GM23248 (cell line): ENCODE data around the gene GALNT18. TPM values are rescaled to one million over a fixed set of nuclear protein-coding genes. Genes with fewer than 3 reads are reported as not detected.

Source experiments
- DNase-seq: peaks from one replicate; pipeline ENCODE4 v3.0.0-alpha.2; 2015
- H2AFZ ChIP-seq: fragments of 200-600 bp; sonication (generic); 2 replicates; pipeline ENCODE4 v1.6.1; 2016; ENCODE audit warnings: antibody characterized with exemption
- H3F3A ChIP-seq: fragments of 200-600 bp; sonication (generic); 2 replicates; pipeline ENCODE4 v1.6.1; 2016; ENCODE audit warnings: mild to moderate bottlenecking, antibody characterized with exemption, mixed run types; ENCODE audit not compliant: insufficient read depth
- H3K27ac ChIP-seq: fragments of 200-600 bp; sonication (generic); 2 replicates; pipeline ENCODE4 v1.5.1; 2016; ENCODE audit warnings: mild to moderate bottlenecking
- H3K27me3 ChIP-seq: fragments of 200-600 bp; sonication (generic); replicated peaks from 2 replicates; pipeline ENCODE4 v1.6.1; 2016; ENCODE audit warnings: mild to moderate bottlenecking; ENCODE audit not compliant: insufficient read depth
- H3K36me3 ChIP-seq: fragments of 200-600 bp; sonication (generic); 2 replicates; pipeline ENCODE4 v1.6.1; 2016; ENCODE audit warnings: low read depth, mild to moderate bottlenecking
- H3K4me1 ChIP-seq: fragments of 200-600 bp; sonication (generic); 2 replicates; pipeline ENCODE4 v1.6.1; 2016; ENCODE audit warnings: mild to moderate bottlenecking; ENCODE audit not compliant: insufficient read depth
- H3K4me2 ChIP-seq: fragments of 200-600 bp; sonication (generic); one replicate; pipeline ENCODE4 v1.6.1; 2016; ENCODE audit warnings: mild to moderate bottlenecking; ENCODE audit not compliant: unreplicated experiment
- H3K4me3 ChIP-seq: fragments of 200-600 bp; sonication (generic); 2 replicates; pipeline ENCODE4 v1.5.1; 2016; ENCODE audit warnings: mild to moderate bottlenecking
- H3K79me2 ChIP-seq: fragments of 200-600 bp; sonication (generic); 2 replicates; pipeline ENCODE4 v1.6.1; 2016; ENCODE audit warnings: mild to moderate bottlenecking; ENCODE audit not compliant: insufficient read depth
- H3K9ac ChIP-seq: fragments of 200-600 bp; sonication (generic); 2 replicates; pipeline ENCODE4 v1.6.1; 2016; ENCODE audit warnings: mild to moderate bottlenecking
- H3K9me2 ChIP-seq: fragments of 200-600 bp; sonication (generic); 2 replicates; pipeline ENCODE4 v1.6.1; 2016; ENCODE audit warnings: mixed run types, mild to moderate bottlenecking, moderate library complexity; ENCODE audit not compliant: insufficient read depth
- H3K9me3 ChIP-seq: fragments of 200-600 bp; sonication (generic); one replicate; pipeline ENCODE4 v1.6.1; 2017; ENCODE audit warnings: low read depth
- H4K20me1 ChIP-seq: fragments of 200-600 bp; sonication (generic); 2 replicates; pipeline ENCODE4 v1.6.0; 2016; ENCODE audit not compliant: insufficient read depth
- EZH2 ChIP-seq: fragments of 200-600 bp; sonication (generic); IDR thresholded peaks from 2 replicates; pipeline ENCODE4 v1.6.1; 2018; ENCODE audit warnings: antibody characterized with exemption, mild to moderate bottlenecking; ENCODE audit not compliant: insufficient read depth, poor library complexity, severe bottlenecking
- EZH2phosphoT487 ChIP-seq: fragments of 200-600 bp; sonication (generic); IDR thresholded peaks from 2 replicates; pipeline ENCODE4 v1.6.1; 2018; ENCODE audit warnings: antibody characterized with exemption, moderate library complexity, mild to moderate bottlenecking, low read depth; ENCODE audit not compliant: insufficient read depth
- WGBS, 2 experiments: methylation state at CpG; one replicate each; pipeline ENCODE4 v1.1.6; 2015 to 2017; ENCODE audit warnings: low lambda C conversion rate in 2 of 2, low coverage in 1 of 2; ENCODE audit errors: missing lambda C conversion rate in 2 of 2; 5-methylcytosine and 5-hydroxymethylcytosine counted together
- in situ Hi-C: fragments of 300-500 bp; cut with MboI; formaldehyde crosslinking; loops from 2 replicates; pipeline ENCODE4 v1.15.0; 2020
- polyA plus RNA-seq: library from polyadenylated mRNA; unstranded; fragments of >200 nt; fragmentation: Nextera tagmentation; extraction: Ambion mirVana; gene quantifications from 2 replicates; pipeline ENCODE4 v1.2.1, GENCODE V29; 2016
- total RNA-seq: library from RNA; depleted of rRNA; stranded (reverse); fragments of >200 nt; shearing (Covaris generic); gene quantifications from 2 replicates; pipeline ENCODE4 v1.2.3, GENCODE V29; 2014

Gene GALNT18
- total and polyA plus RNA-seq, 2 experiments from 2014 or later: 4.1 to 5.6 TPM

GRCh38 chr11:11270236-11270775, 351.5 kb downstream of the GALNT18 start:
- H4K20me1 ChIP-seq: no peaks in the 10 kb centered on the region
- no peaks in the 10 kb centered on the region for H3K27me3 ChIP-seq
- H2AFZ ChIP-seq: no peak overlapping the region
- no peak overlapping the region for H3K27ac ChIP-seq
- TF ChIP-seq EZH2phosphoT487: no peak
- no peak for TF ChIP-seq EZH2
- no peaks in the 10 kb centered on the region for H3K9me2 ChIP-seq
- WGBS, 2 experiments: 65 to 68% methylated on average over 6 of the region's 6 CpGs
- H3K79me2 ChIP-seq: no peaks in the 10 kb centered on the region
- no peaks in the 10 kb centered on the region for H3K9me3 ChIP-seq
- no peaks in the 10 kb centered on the region for H3K36me3 ChIP-seq
- H3K9ac ChIP-seq: no peak overlapping the region
- in situ Hi-C loops: no loop called here
- H3F3A ChIP-seq: no peaks in the 10 kb centered on the region
- H3K4me3 ChIP-seq: no peak overlapping the region
- H3K4me2 ChIP-seq: no peak overlapping the region
- H3K4me1 ChIP-seq: no peaks in the 10 kb centered on the region
- no peak for DNase-seq

GRCh38 chr11:11268706-11269105, 353.1 kb downstream of the GALNT18 start:
- Histone ChIP-seq H2AFZ (no peak overlapping the region), H3K27ac (no peak overlapping the region), H3K4me2 (no peak overlapping the region), H3K4me1 (no peaks in the 10 kb centered on the region), H4K20me1 (no peaks in the 10 kb centered on the region), H3K36me3 (no peaks in the 10 kb centered on the region), H3K79me2 (no peaks in the 10 kb centered on the region), H3K27me3 (no peaks in the 10 kb centered on the region), H3F3A (no peaks in the 10 kb centered on the region), H3K4me3 (no peak overlapping the region), H3K9me2 (no peaks in the 10 kb centered on the region), H3K9ac (no peak overlapping the region), H3K9me3 (no peaks in the 10 kb centered on the region)
- in situ Hi-C loops: no loop called here
- no peak for TF ChIP-seq EZH2phosphoT487
- no peak for TF ChIP-seq EZH2
- no peak for DNase-seq
- WGBS, 2 experiments: 49 to 62% methylated on average over 5 of the region's 5 CpGs

GRCh38 chr11:11268119-11268518, 353.7 kb downstream of the GALNT18 start:
- no peaks in the 10 kb centered on the region for H3K9me2 ChIP-seq
- H4K20me1 ChIP-seq: no peaks in the 10 kb centered on the region
- no peak overlapping the region for H3K4me2 ChIP-seq
- DNase-seq: no peak
- TF ChIP-seq EZH2phosphoT487: no peak
- TF ChIP-seq EZH2: no peak
- in situ Hi-C loops: no loop called here
- 71 to 76% methylated on average over 1 of the region's 1 CpG for WGBS, 2 experiments
- no peaks in the 10 kb centered on the region for H3K36me3 ChIP-seq
- H3K27ac ChIP-seq: no peak overlapping the region
- no peaks in the 10 kb centered on the region for H3K9me3 ChIP-seq
- no peak overlapping the region for H3K9ac ChIP-seq
- peaks cover 4% of the 10 kb centered on the region; the same call in 1 of the 2 replicates for H3K4me1 ChIP-seq
- H3K4me3 ChIP-seq: no peak overlapping the region
- H3K79me2 ChIP-seq: no peaks in the 10 kb centered on the region
- no peaks in the 10 kb centered on the region for H3F3A ChIP-seq
- H3K27me3 ChIP-seq: no peaks in the 10 kb centered on the region
- no peak overlapping the region for H2AFZ ChIP-seq

GRCh38 chr11:11267312-11267711, 354.5 kb downstream of the GALNT18 start:
- TF ChIP-seq EZH2 (no peak), EZH2phosphoT487 (no peak)
- Histone ChIP-seq H3K36me3 (no peaks in the 10 kb centered on the region), H3K4me2 (no peak overlapping the region), H3K79me2 (no peaks in the 10 kb centered on the region), H3K27ac (no peak overlapping the region), H2AFZ (no peak overlapping the region), H3K4me3 (no peak overlapping the region), H3K4me1 (peaks cover 4% of the 10 kb centered on the region; the same call in 1 of the 2 replicates), H3K9me2 (no peaks in the 10 kb centered on the region), H3F3A (no peaks in the 10 kb centered on the region), H4K20me1 (no peaks in the 10 kb centered on the region), H3K9ac (no peak overlapping the region), H3K9me3 (no peaks in the 10 kb centered on the region), H3K27me3 (no peaks in the 10 kb centered on the region)
- in situ Hi-C loops: no loop called here
- DNase-seq: no peak
